Parathyroid adenoma (tissue), 2 donors: Measurements from ENCODE around the gene ADAT3.
A peak's percentile ranks its signal among the peaks of the same experiment; 100 is the strongest.

ENCODE experiments used
- H2AFZ ChIP-seq: fragments of 300-600 bp; sonication (generic); one replicate; pipeline ENCODE4 v1.7.0; 2017; ENCODE audit warnings: antibody characterized with exemption, mild to moderate bottlenecking
- H3K27ac ChIP-seq: fragments of 300-600 bp; sonication (generic); one replicate; pipeline ENCODE4 v1.7.0; 2017
- H3K27me3 ChIP-seq: fragments of 300-600 bp; sonication (generic); one replicate; pipeline ENCODE4 v1.7.0; 2017; ENCODE audit warnings: low read length; ENCODE audit not compliant: control insufficient read depth, insufficient read depth
- H3K36me3 ChIP-seq: fragments of 300-600 bp; sonication (generic); one replicate; pipeline ENCODE4 v1.7.0; 2017; ENCODE audit warnings: low read length; ENCODE audit not compliant: control insufficient read depth, insufficient read depth
- H3K4me1 ChIP-seq: fragments of 300-600 bp; sonication (generic); one replicate; pipeline ENCODE4 v1.7.0; 2017; ENCODE audit warnings: control low read depth
- H3K4me2 ChIP-seq: fragments of 300-600 bp; sonication (generic); one replicate; pipeline ENCODE4 v1.7.0; 2017; ENCODE audit warnings: low read length
- H3K4me3 ChIP-seq: fragments of 300-600 bp; sonication (generic); one replicate; pipeline ENCODE4 v1.7.0; 2017; ENCODE audit warnings: low read depth, low read length
- H3K79me2 ChIP-seq: fragments of 300-600 bp; sonication (generic); one replicate; pipeline ENCODE4 v1.7.0; 2017; ENCODE audit warnings: control low read depth
- H3K9ac ChIP-seq: fragments of 300-600 bp; sonication (generic); one replicate; pipeline ENCODE4 v1.7.0; 2017; ENCODE audit warnings: mild to moderate bottlenecking
- H3K9me3 ChIP-seq: fragments of 300-600 bp; sonication (generic); one replicate; pipeline ENCODE4 v1.7.0; 2017; ENCODE audit warnings: low read length; ENCODE audit not compliant: control insufficient read depth
- CTCF ChIP-seq: fragments of 300-600 bp; sonication (generic); IDR thresholded peaks from one replicate; pipeline ENCODE4 v1.7.0; 2017; ENCODE audit warnings: antibody characterized with exemption, mild to moderate bottlenecking
- donor health status: primary hyperparathyroidism.

Gene ADAT3

DNA sequence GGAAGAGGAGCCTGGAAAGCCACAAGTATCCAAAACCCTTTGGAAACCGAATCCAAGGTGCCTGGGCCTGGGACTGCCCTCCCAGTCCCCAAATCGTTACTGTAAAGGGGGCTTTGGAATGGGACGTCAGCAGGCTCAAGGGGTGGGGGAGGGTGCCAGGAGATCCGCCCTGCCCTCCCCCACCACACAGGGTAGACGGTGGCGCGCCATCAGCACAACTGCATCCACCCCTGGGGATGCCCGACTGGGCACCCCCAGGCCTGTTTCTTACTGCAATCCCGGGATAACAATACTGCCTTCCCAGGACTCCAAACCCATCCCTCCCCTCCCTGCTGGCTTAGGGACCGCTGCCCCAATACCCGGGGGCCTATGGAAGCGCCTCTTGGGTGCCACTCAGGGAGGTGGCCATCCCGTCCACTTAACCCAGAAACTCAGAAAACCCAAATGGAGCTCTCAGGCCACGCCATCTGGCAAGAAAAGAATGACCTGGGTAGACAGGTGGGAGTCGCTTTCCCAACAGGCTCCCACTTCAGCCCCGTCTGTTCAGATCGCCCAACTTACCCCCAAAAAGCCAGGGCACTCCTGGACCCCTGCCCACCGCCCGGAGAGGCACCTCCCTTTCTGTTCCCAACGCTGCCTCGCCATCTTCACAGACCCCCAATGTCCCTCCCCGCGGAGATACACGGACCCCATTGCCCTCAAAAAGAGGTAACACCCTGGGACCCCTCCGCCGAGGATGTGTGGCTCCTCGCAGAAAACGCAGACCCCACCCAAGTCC, 44.2 kb upstream of the ADAT3 start:
- no peak overlapping the region for H3K4me2 ChIP-seq
- no peak for TF ChIP-seq CTCF
- H3K79me2 ChIP-seq, result peaks cover 11% of the 10 kb centered on the region
- no peaks in the 10 kb centered on the region for H3K36me3 ChIP-seq
- H3K27ac ChIP-seq, result no peak overlapping the region
- no peak overlapping the region for H3K9ac ChIP-seq
- peaks cover 19% of the 10 kb centered on the region for H3K4me1 ChIP-seq
- no peak overlapping the region for H2AFZ ChIP-seq
- H3K27me3 ChIP-seq, result no peaks in the 10 kb centered on the region
- no peak overlapping the region for H3K4me3 ChIP-seq
- no peaks in the 10 kb centered on the region for H3K9me3 ChIP-seq

- H3K4me1 ChIP-seq, result peaks cover 19% of the 10 kb centered on the region
- H3K36me3 ChIP-seq, result no peaks in the 10 kb centered on the region
- H3K4me3 ChIP-seq, result peak overlapping the region; percentile 14
- H3K27ac ChIP-seq, result no peak overlapping the region
- no peak for TF ChIP-seq CTCF
- peaks cover 6% of the 10 kb centered on the region for H3K79me2 ChIP-seq
- peak overlapping the region; percentile 90 for H3K4me2 ChIP-seq
- H3K9me3 ChIP-seq, result no peaks in the 10 kb centered on the region
- no peak overlapping the region for H3K9ac ChIP-seq
- no peak overlapping the region for H2AFZ ChIP-seq
- H3K27me3 ChIP-seq, result no peaks in the 10 kb centered on the region
Measured at GRCh38 chr19:1861599-1862031, 43.6 kb upstream of the ADAT3 start.

DNA sequence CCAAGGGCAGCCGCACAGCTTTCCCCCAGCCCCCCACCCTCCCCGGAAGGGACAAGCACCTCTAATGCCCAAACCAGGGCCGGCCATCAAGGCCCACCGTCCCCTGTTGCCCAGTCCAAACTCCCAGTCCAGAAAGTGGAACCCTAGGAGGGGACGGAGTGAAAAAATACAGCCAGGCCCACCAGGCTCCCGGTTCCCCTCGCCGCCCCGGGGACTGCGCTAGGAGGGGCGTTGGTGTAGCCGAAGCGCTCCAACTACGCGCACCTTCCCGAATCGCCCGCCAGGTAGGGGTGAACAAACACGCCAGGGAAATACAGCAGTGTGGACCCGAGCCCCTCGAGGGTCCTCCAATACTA, 43.2 kb upstream of the ADAT3 start:
- Histone ChIP-seq H3K9ac (no peak overlapping the region), H3K27ac (no peak overlapping the region), H3K4me1 (peaks cover 19% of the 10 kb centered on the region), H3K4me3 (peak overlapping the region; percentile 56), H2AFZ (no peak overlapping the region), H3K36me3 (no peaks in the 10 kb centered on the region), H3K79me2 (peaks cover 6% of the 10 kb centered on the region), H3K27me3 (no peaks in the 10 kb centered on the region), H3K9me3 (no peaks in the 10 kb centered on the region), H3K4me2 (peak overlapping the region; percentile 90)
- TF ChIP-seq CTCF, result no peak

DNA sequence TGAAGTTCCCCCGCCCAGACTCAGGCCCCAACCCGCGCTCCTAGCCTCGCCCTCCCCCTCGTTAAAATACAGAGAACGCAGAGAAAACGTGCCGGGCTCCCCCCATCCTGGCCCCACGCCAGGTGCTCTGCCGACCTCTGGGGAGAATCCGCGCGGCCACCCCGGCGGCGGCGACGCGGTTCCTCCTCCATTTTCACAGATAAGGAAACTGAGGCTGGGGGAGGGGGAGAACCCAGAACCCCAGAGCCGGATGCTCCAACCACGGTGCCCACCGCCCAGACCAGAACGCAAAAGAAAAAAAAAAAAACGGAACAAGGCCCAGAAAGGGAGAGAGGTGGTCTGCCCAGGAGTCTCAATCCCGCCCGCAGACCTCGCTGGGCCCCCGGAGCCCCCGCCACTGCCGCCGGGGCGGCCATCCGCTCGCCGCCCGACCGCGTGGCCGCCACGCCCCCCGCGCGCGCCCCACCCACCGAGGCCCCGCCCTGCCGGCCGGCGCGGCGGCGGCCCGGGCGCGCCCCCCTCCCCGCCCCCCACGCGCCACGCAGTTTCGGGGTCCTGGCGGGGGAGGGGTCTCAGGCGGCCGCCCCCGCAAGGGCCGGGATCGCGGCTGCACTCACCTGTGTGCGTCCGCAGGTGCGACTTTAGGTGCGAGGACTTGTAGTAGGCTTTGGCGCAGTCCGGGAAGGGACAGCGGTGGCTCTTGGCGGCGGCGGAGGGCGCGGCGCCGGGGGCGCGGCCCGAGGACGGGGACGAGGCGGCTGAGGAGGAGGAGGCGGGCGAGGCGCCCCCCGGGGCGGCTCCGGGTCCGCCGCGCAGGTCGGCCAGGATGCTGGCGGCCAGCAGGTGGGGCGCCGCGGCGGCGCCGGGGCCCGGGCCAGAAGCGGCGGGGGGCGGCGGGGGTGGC, 42.5 kb upstream of the ADAT3 start:
- TF ChIP-seq CTCF, result no peak
- Histone ChIP-seq H3K27ac (no peak overlapping the region), H3K9ac (no peak overlapping the region), H3K4me3 (peak overlapping the region; percentile 56), H3K36me3 (no peaks in the 10 kb centered on the region), H2AFZ (no peak overlapping the region), H3K4me1 (peaks cover 19% of the 10 kb centered on the region), H3K79me2 (peaks cover 6% of the 10 kb centered on the region), H3K9me3 (no peaks in the 10 kb centered on the region), H3K4me2 (peak overlapping the region; percentile 90), H3K27me3 (no peaks in the 10 kb centered on the region)
